ENCODE data around the gene CCDC51.

DNA sequence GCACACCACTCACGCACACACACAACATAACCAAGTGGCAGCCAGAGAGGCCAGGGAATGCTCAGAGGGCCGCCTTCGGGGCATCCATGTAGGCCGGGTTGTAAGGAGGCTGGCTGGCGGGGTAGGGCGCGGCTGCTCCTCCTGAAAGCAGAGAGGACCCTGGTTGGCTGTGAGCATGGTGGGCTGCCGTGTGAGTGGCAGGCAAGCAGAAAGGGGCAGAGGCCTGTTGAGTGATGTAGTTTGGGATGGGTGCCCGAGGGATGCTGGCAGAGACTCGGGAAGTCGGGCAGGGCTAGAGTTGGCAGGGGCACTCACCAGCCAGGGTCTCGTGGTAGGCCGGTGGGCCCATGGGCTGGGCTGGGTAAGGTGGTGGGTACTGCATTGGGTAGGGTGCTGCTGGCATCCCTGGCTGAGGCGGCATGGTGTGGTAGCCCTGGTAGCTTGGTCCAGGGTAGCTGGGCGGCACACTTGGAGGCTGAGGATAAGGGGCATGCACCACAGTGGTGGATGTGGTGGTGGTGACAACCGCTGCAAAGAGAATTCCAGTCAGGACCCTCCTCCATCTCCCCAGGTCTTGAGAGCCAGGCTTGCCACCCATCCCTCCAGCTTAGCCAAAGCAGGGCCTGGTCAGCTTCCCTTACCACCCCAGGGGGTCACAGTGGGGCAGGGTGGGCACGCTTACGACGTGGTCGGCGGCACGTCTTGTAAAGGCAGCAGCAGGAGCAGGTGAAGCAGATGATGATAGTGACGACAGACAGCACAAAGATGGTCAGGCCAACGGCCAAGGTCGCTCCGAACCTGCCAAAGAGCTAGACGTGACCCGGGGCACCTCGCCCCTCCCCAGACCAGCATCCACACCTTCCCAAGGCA is 29.4 kb upstream of the CCDC51 start:
- TF ChIP-seq EZH2 (IDR thresholded peaks at IDR 0.05; ENCODE audit: borderline replicate concordance, low read depth, low read length, severe bottlenecking): no peak
- TF ChIP-seq, protein P1, sequence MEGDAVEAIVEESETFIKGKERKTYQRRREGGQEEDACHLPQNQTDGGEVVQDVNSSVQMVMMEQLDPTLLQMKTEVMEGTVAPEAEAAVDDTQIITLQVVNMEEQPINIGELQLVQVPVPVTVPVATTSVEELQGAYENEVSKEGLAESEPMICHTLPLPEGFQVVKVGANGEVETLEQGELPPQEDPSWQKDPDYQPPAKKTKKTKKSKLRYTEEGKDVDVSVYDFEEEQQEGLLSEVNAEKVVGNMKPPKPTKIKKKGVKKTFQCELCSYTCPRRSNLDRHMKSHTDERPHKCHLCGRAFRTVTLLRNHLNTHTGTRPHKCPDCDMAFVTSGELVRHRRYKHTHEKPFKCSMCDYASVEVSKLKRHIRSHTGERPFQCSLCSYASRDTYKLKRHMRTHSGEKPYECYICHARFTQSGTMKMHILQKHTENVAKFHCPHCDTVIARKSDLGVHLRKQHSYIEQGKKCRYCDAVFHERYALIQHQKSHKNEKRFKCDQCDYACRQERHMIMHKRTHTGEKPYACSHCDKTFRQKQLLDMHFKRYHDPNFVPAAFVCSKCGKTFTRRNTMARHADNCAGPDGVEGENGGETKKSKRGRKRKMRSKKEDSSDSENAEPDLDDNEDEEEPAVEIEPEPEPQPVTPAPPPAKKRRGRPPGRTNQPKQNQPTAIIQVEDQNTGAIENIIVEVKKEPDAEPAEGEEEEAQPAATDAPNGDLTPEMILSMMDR (IDR thresholded peaks at IDR 0.05; ENCODE audit: extremely low read depth in 1 of 2, insufficient read depth in 1 of 2, low read depth in 1 of 2, low read length in 2 of 2): no peak
- TF ChIP-seq, protein P2, sequence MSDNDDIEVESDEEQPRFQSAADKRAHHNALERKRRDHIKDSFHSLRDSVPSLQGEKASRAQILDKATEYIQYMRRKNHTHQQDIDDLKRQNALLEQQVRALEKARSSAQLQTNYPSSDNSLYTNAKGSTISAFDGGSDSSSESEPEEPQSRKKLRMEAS (IDR thresholded peaks at IDR 0.05; ENCODE audit: insufficient read depth, insufficient read length): no peak
- no peak for TF ChIP-seq POLR2AphosphoS5 (IDR thresholded peaks at IDR 0.05; ENCODE audit: insufficient read depth, low read depth, low read length)
